ENCODE data around the gene COL18A1. TPM values are rescaled to one million over a fixed set of nuclear protein-coding genes. Genes with fewer than 3 reads are reported as not detected.

The COL18A1 gene
- total RNA-seq, 1 experiment from 2014 or later, result 3.3 TPM

- H3K4me1 ChIP-seq (ENCODE audit: insufficient read depth, low read length, poor library complexity, severe bottlenecking), result peaks cover 13% of the 10 kb centered on the region
- intact Hi-C loops (cut with micrococcal nuclease; ENCODE audit: unreplicated experiment), result no loop called here
- H3K27me3 ChIP-seq (replicated peaks; ENCODE audit: insufficient read depth, low read depth, low read length, poor library complexity), result no peaks in the 10 kb centered on the region
- H3K36me3 ChIP-seq (ENCODE audit: insufficient read depth, low read length, poor library complexity, severe bottlenecking), result no peaks in the 10 kb centered on the region
- no peak overlapping the region for H3K4me3 ChIP-seq (ENCODE audit: low read depth, low read length, poor library complexity, severe bottlenecking)
- ChIA-PET POLR2A (ENCODE audit: low non-redundant PET) (no interaction called here), CTCF (no interaction called here)
- DNase-seq (ENCODE audit: low spot score), result no peak
- H3K27ac ChIP-seq (ENCODE audit: low read depth, low read length, poor library complexity, severe bottlenecking), result no peak overlapping the region
- BruUV-seq (replicated peaks), result no TSS peak
- H3K9me3 ChIP-seq (ENCODE audit: low read depth, low read length, poor library complexity, severe bottlenecking), result no peaks in the 10 kb centered on the region
- no peak for TF ChIP-seq CTCF (conservative IDR thresholded peaks at IDR 0.05; ENCODE audit: low read depth, low read length)
Measured at GRCh38 chr21:45468051-45468970, 63.3 kb downstream of the COL18A1 start.

DNA sequence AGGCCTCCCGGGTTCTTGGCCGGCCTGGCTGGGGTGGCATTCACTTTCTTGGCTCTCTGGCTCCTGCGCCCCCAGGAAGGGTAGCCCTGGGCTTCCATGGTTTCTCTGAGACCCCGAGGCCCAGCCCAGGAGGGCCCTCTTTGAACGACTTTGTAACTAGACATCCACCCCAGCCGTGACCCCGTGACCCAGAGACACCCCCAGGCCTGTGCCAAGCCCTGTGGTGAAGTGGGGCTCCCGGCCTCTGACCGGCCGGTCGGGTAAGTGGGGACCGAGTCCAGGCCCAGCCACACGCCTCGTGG lies 64.0 kb downstream of the COL18A1 start:
- ChIA-PET CTCF (no interaction called here), POLR2A (ENCODE audit: low non-redundant PET) (no interaction called here)
- Histone ChIP-seq H3K4me1 (ENCODE audit: insufficient read depth, low read length, poor library complexity, severe bottlenecking) (peaks cover 13% of the 10 kb centered on the region), H3K36me3 (ENCODE audit: insufficient read depth, low read length, poor library complexity, severe bottlenecking) (no peaks in the 10 kb centered on the region), H3K9me3 (ENCODE audit: low read depth, low read length, poor library complexity, severe bottlenecking) (no peaks in the 10 kb centered on the region), H3K27ac (ENCODE audit: low read depth, low read length, poor library complexity, severe bottlenecking) (no peak overlapping the region), H3K4me3 (ENCODE audit: low read depth, low read length, poor library complexity, severe bottlenecking) (no peak overlapping the region), H3K27me3 (replicated peaks; ENCODE audit: insufficient read depth, low read depth, low read length, poor library complexity) (no peaks in the 10 kb centered on the region)
- TF ChIP-seq EZH2 (IDR thresholded peaks at IDR 0.05; ENCODE audit: borderline replicate concordance, low read depth, low read length, poor library complexity, severe bottlenecking) (no peak), CTCF (conservative IDR thresholded peaks at IDR 0.05; ENCODE audit: low read depth, low read length) (no peak)
- intact Hi-C loops (cut with micrococcal nuclease; ENCODE audit: unreplicated experiment), result no loop called here
- BruUV-seq (replicated peaks), result no TSS peak
- DNase-seq (ENCODE audit: low spot score), result no peak

- no peak overlapping the region for H3K4me3 ChIP-seq (ENCODE audit: low read depth, low read length, poor library complexity, severe bottlenecking)
- no TSS peak for BruUV-seq (replicated peaks)
- CTCF ChIA-PET, result no interaction called here
- no peaks in the 10 kb centered on the region for H3K36me3 ChIP-seq (ENCODE audit: insufficient read depth, low read length, poor library complexity, severe bottlenecking)
- intact Hi-C loops (cut with micrococcal nuclease; ENCODE audit: unreplicated experiment), result no loop called here
- no peaks in the 10 kb centered on the region for H3K27me3 ChIP-seq (replicated peaks; ENCODE audit: insufficient read depth, low read depth, low read length, poor library complexity)
- peaks cover 13% of the 10 kb centered on the region for H3K4me1 ChIP-seq (ENCODE audit: insufficient read depth, low read length, poor library complexity, severe bottlenecking)
- H3K9me3 ChIP-seq (ENCODE audit: low read depth, low read length, poor library complexity, severe bottlenecking), result no peaks in the 10 kb centered on the region
- no peak for DNase-seq (ENCODE audit: low spot score)
- no peak for TF ChIP-seq EZH2 (IDR thresholded peaks at IDR 0.05; ENCODE audit: borderline replicate concordance, low read depth, low read length, poor library complexity, severe bottlenecking)
- no peak for TF ChIP-seq CTCF (conservative IDR thresholded peaks at IDR 0.05; ENCODE audit: low read depth, low read length)
- POLR2A ChIA-PET (ENCODE audit: low non-redundant PET), result no interaction called here
- no peak overlapping the region for H3K27ac ChIP-seq (ENCODE audit: low read depth, low read length, poor library complexity, severe bottlenecking)
Measured at GRCh38 chr21:45469273-45470086, 64.5 kb downstream of the COL18A1 start.
